CD14-positive monocyte (primary cell): ENCODE data around the gene OR1A1. TPM values are rescaled to one million over a fixed set of nuclear protein-coding genes. Genes with fewer than 3 reads are reported as not detected.

Experiments
- DNase-seq, 3 donors: peaks; one replicate each; pipeline ENCODE4 v3.0.0-alpha.2; 2011 to 2022
- H2AFZ ChIP-seq: 2 replicates; pipeline ENCODE4 v1.6.0; 2012; ENCODE audit warnings: mild to moderate bottlenecking, low read depth, low read length, inconsistent platforms; ENCODE audit not compliant: insufficient read depth, poor library complexity, severe bottlenecking
- H3K27ac ChIP-seq, 2 donors: 1 replicate in 1 of 2; 2 replicates in 1 of 2; pipeline ENCODE4 v1.5.1; 2012 to 2013; ENCODE audit warnings: low read length in 2 of 2, control low read depth in 1 of 2, inconsistent platforms in 1 of 2, low read depth in 1 of 2, mild to moderate bottlenecking in 1 of 2
- H3K27me3 ChIP-seq, 2 donors: one replicate each; pipeline versions ENCODE4 v1.6.0 to v1.6.1; 2011 to 2013; ENCODE audit warnings: low read length in 2 of 2; ENCODE audit not compliant: control insufficient read depth in 2 of 2, insufficient read depth in 2 of 2
- H3K36me3 ChIP-seq, 2 donors: replicated peaks in 1 of 2; 1 replicate in 1 of 2; 2 replicates in 1 of 2; pipeline versions ENCODE4 v1.5.1 to v1.6.1; 2012 to 2013; ENCODE audit warnings: low read length in 2 of 2, control low read depth in 1 of 2, inconsistent platforms in 1 of 2, mild to moderate bottlenecking in 1 of 2; ENCODE audit not compliant: insufficient read depth in 2 of 2, control insufficient read depth in 1 of 2
- H3K4me1 ChIP-seq, 2 donors: 1 replicate in 1 of 2; 2 replicates in 1 of 2; pipeline versions ENCODE4 v1.5.1 to v1.6.1; 2012 to 2013; ENCODE audit warnings: low read length in 2 of 2, control low read depth in 1 of 2, inconsistent platforms in 1 of 2, mild to moderate bottlenecking in 1 of 2, moderate library complexity in 1 of 2; ENCODE audit not compliant: insufficient read depth in 2 of 2, control insufficient read depth in 1 of 2
- H3K4me2 ChIP-seq: replicated peaks from 2 replicates; pipeline ENCODE3; 2012; ENCODE audit warnings: low read length, moderate library complexity, mild to moderate bottlenecking; ENCODE audit not compliant: poor library complexity, severe bottlenecking; ENCODE audit errors: extremely low read depth
- H3K4me3 ChIP-seq, 3 experiments: fragments of 200-600 bp in 1 of 3; sonication (generic) in 1 of 3; replicated peaks in 1 of 3; 1 replicate in 2 of 3; 2 replicates in 1 of 3; pipeline ENCODE4 v1.5.1; 2011 to 2013; ENCODE audit warnings: low read length in 3 of 3, mild to moderate bottlenecking in 3 of 3, control low read depth in 2 of 3, low read depth in 2 of 3, inconsistent platforms in 1 of 3, moderate library complexity in 1 of 3
- H3K79me2 ChIP-seq: 2 replicates; pipeline ENCODE4 v1.6.0; 2012; ENCODE audit warnings: mild to moderate bottlenecking, control low read depth, inconsistent platforms, low read length, moderate library complexity; ENCODE audit not compliant: insufficient read depth
- H3K9ac ChIP-seq: 2 replicates; pipeline ENCODE4 v1.6.0; 2017; ENCODE audit warnings: low read length, mild to moderate bottlenecking; ENCODE audit not compliant: insufficient read depth, poor library complexity, severe bottlenecking
- H3K9me3 ChIP-seq, 2 donors: replicated peaks in 1 of 2; 1 replicate in 1 of 2; 2 replicates in 1 of 2; pipeline versions ENCODE4 v1.5.1 to v1.6.1; 2012 to 2013; ENCODE audit warnings: low read length in 2 of 2, control low read depth in 1 of 2; ENCODE audit not compliant: control insufficient read depth in 1 of 2, insufficient read depth in 1 of 2
- H4K20me1 ChIP-seq: 2 replicates; pipeline ENCODE4 v1.6.0; 2012; ENCODE audit warnings: mild to moderate bottlenecking, low read length, control low read depth, moderate library complexity; ENCODE audit not compliant: insufficient read depth
- H3K27ac Mint-ChIP-seq, 7 donors: one replicate each; pipeline ENCODE4 v1.8.0; 2020; ENCODE audit warnings: mild to moderate bottlenecking in 7 of 7, mixed read lengths in 7 of 7, moderate library complexity in 6 of 7, inconsistent platforms in 2 of 7
- H3K27me3 Mint-ChIP-seq, 3 donors: one replicate each; pipeline ENCODE4 v1.8.0; 2021 to 2022; ENCODE audit warnings: low read depth in 3 of 3, mild to moderate bottlenecking in 3 of 3, mixed read lengths in 3 of 3, moderate library complexity in 3 of 3, inconsistent platforms in 1 of 3
- H3K36me3 Mint-ChIP-seq, 2 donors: one replicate each; pipeline ENCODE4 v1.8.0; 2020; ENCODE audit warnings: mixed read lengths in 2 of 2, inconsistent platforms in 1 of 2, mild to moderate bottlenecking in 1 of 2
- H3K4me1 Mint-ChIP-seq: one replicate; pipeline ENCODE4 v1.8.0; 2020; ENCODE audit warnings: mild to moderate bottlenecking, mixed read lengths
- H3K4me3 Mint-ChIP-seq, 2 donors: one replicate each; pipeline ENCODE4 v1.8.0; 2020; ENCODE audit warnings: mild to moderate bottlenecking in 2 of 2, mixed read lengths in 2 of 2, moderate library complexity in 1 of 2
- H3K9me3 Mint-ChIP-seq, 7 donors: one replicate each; pipeline ENCODE4 v1.8.0; 2020 to 2022; ENCODE audit warnings: mixed read lengths in 7 of 7, mild to moderate bottlenecking in 6 of 7, moderate library complexity in 6 of 7, inconsistent platforms in 2 of 7
- WGBS: methylation state at CpG from one replicate; pipeline ENCODE4 v1.1.5; 2013; ENCODE audit warnings: missing lambda C conversion rate; ENCODE audit not compliant: insufficient coverage; 5-methylcytosine and 5-hydroxymethylcytosine counted together
- intact Hi-C, 2 donors: fragments of 100-400 bp; cut with micrococcal nuclease; formaldehyde crosslinking; loops; one replicate each; pipeline versions ENCODE4 v1.15.0 to v1.15.1; 2023
- polyA minus RNA-seq: library from RNA; depleted of rRNA, polyadenylated mRNA; stranded (reverse); fragments of >200 nt; gene quantifications from 2 replicates; pipeline ENCODE4 v1.2.3, GENCODE V29; 2012
- polyA plus RNA-seq, 3 donors: library from polyadenylated mRNA; depleted of rRNA in 1 of 3; unstranded in 2 of 3; stranded (reverse) in 1 of 3; fragments of 300-500 nt in 2 of 3; fragments of >200 nt in 1 of 3; fragmentation: Illumina TruSeq in 2 of 3; gene quantifications; 1 replicate in 2 of 3; 2 replicates in 1 of 3; pipeline ENCODE4 v1.2.3, GENCODE V29; 2012 to 2021
- total RNA-seq, 12 experiments: library from RNA in 1 of 12; stranded (reverse) in 1 of 12; fragments of 120-200 nt in 1 of 12; gene quantifications; one replicate each; pipeline ENCODE4 v1.2.4 and lab custom pipeline; 2013 to 2026; ENCODE audit warnings: mixed read lengths in 6 of 12, inconsistent platforms in 1 of 12
- TF ChIP-seq, protein P1 (sequence below): fragments of 200-600 bp; IDR thresholded peaks from one replicate; pipeline ENCODE4 v1.8.0; 2022; ENCODE audit warnings: antibody characterized with exemption, mild to moderate bottlenecking

The OR1A1 gene, protein sequence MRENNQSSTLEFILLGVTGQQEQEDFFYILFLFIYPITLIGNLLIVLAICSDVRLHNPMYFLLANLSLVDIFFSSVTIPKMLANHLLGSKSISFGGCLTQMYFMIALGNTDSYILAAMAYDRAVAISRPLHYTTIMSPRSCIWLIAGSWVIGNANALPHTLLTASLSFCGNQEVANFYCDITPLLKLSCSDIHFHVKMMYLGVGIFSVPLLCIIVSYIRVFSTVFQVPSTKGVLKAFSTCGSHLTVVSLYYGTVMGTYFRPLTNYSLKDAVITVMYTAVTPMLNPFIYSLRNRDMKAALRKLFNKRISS
- total RNA-seq (2013), result not detected
- polyA plus RNA-seq, result not detected
- not detected in 2 replicates for polyA minus RNA-seq
- 0 to 2.0 (median 0.06) reads per million in 11 experiments for total RNA-seq (lab: John Stamatoyannopoulos, UW)

DNA sequence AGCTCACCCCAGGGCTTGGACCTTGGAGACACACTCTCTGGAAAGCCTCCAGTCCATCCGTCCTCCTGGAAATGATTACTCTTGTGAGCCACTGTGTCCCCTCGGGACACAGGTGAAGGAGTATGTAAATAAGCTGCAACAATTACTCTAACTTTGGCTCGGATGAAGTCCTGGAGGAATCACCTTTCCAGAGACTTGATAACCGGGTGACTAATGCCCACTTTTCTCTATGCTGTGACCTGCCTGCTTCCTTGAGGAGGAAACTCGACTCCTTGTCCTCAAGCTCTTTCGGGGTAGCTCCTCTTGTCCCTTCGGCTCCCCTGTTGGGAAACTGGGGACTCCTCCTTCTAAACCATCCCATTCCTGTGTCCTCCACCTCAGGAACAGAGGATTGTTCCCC is at the start of gene OR1A1:
Gene OR1A1, plus strand, starts transcription at position 301 of the 400 bp plus-strand sequence. CDS start 7,954 bp downstream, outside the sequence.
- H3K4me3 ChIP-seq, result no peak within 1 kb of the TSS
- no peaks in the 10 kb centered on the region for H4K20me1 ChIP-seq
- H3K4me1 ChIP-seq, result no peaks in the 10 kb centered on the region
- intact Hi-C loops, result no loop called here
- H3K27ac ChIP-seq, result no peak within 1 kb of the TSS
- H3K27me3 ChIP-seq, result no peaks in the 10 kb centered on the region
- H2AFZ ChIP-seq, result no peak within 1 kb of the TSS
- H3K9me3 ChIP-seq, result peaks cover under 1% of the 10 kb centered on the region in 2 donors
- no peaks in the 10 kb centered on the region for H3K79me2 ChIP-seq
- TF ChIP-seq, protein P1, sequence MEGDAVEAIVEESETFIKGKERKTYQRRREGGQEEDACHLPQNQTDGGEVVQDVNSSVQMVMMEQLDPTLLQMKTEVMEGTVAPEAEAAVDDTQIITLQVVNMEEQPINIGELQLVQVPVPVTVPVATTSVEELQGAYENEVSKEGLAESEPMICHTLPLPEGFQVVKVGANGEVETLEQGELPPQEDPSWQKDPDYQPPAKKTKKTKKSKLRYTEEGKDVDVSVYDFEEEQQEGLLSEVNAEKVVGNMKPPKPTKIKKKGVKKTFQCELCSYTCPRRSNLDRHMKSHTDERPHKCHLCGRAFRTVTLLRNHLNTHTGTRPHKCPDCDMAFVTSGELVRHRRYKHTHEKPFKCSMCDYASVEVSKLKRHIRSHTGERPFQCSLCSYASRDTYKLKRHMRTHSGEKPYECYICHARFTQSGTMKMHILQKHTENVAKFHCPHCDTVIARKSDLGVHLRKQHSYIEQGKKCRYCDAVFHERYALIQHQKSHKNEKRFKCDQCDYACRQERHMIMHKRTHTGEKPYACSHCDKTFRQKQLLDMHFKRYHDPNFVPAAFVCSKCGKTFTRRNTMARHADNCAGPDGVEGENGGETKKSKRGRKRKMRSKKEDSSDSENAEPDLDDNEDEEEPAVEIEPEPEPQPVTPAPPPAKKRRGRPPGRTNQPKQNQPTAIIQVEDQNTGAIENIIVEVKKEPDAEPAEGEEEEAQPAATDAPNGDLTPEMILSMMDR, result no peak
- Mint-ChIP-seq H3K27me3 (peaks cover 0 to 4% (median 3%) of the 10 kb centered on the region in 3 donors), H3K4me3 (no peak within 1 kb of the TSS), H3K4me1 (no peaks in the 10 kb centered on the region), H3K27ac (no peak within 1 kb of the TSS), H3K9me3 (peaks cover 3 to 14% (median 9%) of the 10 kb centered on the region in 7 donors), H3K36me3 (no peaks in the 10 kb centered on the region)
- WGBS, result 96% methylated on average over 6 of the region's 7 CpGs
- H3K4me2 ChIP-seq, result no peak within 1 kb of the TSS
- no peak within 1 kb of the TSS for H3K9ac ChIP-seq
- no peak for DNase-seq
- H3K36me3 ChIP-seq, result no peaks in the 10 kb centered on the region

DNA sequence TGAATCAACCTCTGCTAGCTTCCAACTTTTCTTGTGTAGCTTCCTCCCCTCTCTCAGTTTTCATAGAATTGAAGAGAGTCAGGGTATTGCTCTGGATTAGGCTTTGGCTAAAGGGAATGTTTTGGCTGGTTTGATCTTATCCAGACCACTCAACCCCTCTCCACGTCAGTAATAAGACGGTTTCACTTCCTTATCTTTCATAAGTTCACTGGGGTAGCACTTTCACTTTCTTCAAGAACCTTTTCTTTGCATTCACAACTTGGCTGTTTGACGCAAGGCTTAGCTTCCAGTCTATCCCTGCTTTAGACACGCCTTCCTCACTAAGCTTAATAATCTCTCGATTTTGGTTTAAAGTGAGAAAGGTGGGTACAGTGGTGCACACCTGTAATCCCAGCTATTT is 39.9 kb upstream of the OR1A1 start:
- peaks cover 0 to 3% of the 10 kb centered on the region in 2 donors for H3K27me3 ChIP-seq
- no peaks in the 10 kb centered on the region for H3K36me3 Mint-ChIP-seq
- H3K4me3 Mint-ChIP-seq, result peak overlapping the region; percentile 55 to 68
- H3K27ac Mint-ChIP-seq, result peak overlapping the region; percentile 88 to 95 (median 93)
- no peaks in the 10 kb centered on the region for H4K20me1 ChIP-seq
- H3K4me1 Mint-ChIP-seq, result peaks cover 34% of the 10 kb centered on the region
- intact Hi-C loops, result no loop called here
- no CpG with 5 or more reads among the region's 5 CpGs for WGBS
- DNase-seq, result peak; percentile 63 to 83 (median 70)
- peak overlapping the region; percentile 69 for H2AFZ ChIP-seq
- peak overlapping the region in 2 of 3 experiments; percentile 4 to 24 for H3K4me3 ChIP-seq
- peak overlapping the region; percentile 53 to 78 for H3K27ac ChIP-seq
- TF ChIP-seq, protein P1, result no peak
- H3K9me3 ChIP-seq, result peaks cover 10 to 14% of the 10 kb centered on the region in 2 donors
- no peaks in the 10 kb centered on the region for H3K36me3 ChIP-seq
- peaks cover 8 to 10% (median 9%) of the 10 kb centered on the region in 3 donors for H3K27me3 Mint-ChIP-seq
- H3K4me1 ChIP-seq, result peaks cover 29 to 35% of the 10 kb centered on the region in 2 donors
- peaks cover 3 to 30% (median 15%) of the 10 kb centered on the region in 7 donors for H3K9me3 Mint-ChIP-seq
- peak overlapping the region; percentile 47 for H3K4me2 ChIP-seq
- H3K9ac ChIP-seq, result no peak overlapping the region
- no peaks in the 10 kb centered on the region for H3K79me2 ChIP-seq
